GM15510 (cell line): Measurements from ENCODE around the gene MORN5.

Experiments
- POLR2A ChIP-seq: IDR thresholded peaks from 3 replicates; pipeline ENCODE4 v1.6.1; 2011; ENCODE audit warnings: borderline replicate concordance; ENCODE audit not compliant: insufficient read length; ENCODE audit errors: extremely low read depth

Gene MORN5

DNA sequence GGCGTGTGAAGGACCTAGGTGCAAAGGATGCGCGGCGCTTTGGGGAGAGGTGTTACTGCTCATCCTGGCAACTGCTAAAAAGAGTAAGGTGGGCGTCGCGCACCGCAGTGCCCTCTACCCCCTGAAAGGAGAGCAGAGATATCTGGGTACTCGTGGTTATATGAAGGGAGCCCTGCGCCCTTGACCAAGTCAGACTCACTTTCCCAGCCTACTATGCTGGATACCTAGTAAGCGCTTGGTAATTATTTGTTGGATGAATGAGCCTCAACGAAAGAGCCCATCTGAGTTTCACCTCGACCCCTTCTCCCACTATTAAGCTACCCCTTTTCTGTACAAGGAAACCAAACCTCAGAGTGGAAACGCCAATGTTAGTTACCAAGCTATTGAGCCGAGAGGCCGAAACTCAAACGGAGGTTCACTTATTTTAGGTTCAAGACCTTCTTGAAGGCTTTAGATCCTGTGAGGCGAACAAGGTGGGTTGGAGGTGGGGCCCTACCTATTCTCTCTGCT lies 61.0 kb downstream of the MORN5 start:
- TF ChIP-seq POLR2A: no peak

- no peak for TF ChIP-seq POLR2A
Measured at GRCh38 chr9:122221183-122221811, 61.6 kb downstream of the MORN5 start.

GRCh38 chr9:122222791-122223190 lies 63.1 kb downstream of the MORN5 start:
- TF ChIP-seq POLR2A: no peak

DNA sequence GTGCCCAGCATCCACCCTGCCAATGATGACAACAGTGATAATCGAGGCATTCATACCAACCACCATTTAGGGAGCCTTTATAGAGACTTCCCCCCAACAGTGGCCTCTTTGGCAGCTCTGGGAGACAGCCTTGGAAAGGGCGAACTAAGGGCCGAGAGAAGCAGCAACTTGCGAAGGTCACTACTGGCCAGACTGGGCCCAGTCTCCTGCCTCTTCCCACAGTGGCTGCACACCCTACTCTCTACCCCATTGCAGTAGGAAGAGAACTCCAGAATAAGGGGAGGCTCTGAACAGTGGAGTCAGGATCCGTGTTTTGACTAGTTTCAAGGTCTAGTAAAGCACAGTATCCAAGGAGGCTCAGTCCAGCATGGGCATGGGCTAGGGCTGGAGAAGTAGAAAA lies 63.7 kb downstream of the MORN5 start:
- no peak for TF ChIP-seq POLR2A

DNA sequence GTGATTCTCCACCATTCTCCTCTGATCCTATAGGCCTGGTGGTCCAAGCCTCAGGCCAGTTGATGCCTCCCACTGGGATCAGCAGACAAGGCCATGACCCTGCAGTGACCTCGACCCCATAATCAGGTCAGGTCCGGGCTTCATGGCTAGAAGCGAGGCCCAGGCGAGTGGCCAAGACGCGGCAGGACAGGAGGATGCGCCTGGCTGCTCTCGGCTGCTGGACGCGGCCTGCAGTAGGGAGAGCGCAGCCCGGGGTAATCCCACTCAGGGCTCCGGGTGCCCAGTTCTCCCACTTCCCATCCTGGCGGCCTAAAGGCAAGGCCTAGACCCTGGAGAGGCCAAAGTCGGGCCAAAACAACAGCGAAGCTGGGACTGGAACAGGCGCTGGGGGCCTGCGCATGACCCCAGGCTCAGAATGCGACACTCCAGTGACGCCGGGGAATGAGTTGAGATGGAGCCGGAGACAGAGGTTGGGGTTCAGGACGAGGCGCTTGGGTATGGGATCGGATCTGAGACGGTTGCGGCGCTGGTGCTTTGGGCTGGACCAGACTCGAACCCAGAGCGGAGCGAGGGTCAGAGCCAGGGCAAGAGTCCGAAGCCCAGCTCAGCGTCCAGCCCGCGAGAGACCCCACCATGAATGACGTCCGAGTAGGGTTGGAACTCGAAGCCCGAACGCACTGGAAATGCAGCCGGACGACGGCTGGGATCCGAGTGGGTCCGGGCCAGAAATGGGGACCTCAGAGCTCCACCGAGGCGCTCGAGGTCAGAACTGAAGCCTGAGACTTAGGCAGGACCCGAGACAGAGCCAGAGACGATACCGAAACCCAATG lies 65.8 kb downstream of the MORN5 start:
- TF ChIP-seq POLR2A: no peak

DNA sequence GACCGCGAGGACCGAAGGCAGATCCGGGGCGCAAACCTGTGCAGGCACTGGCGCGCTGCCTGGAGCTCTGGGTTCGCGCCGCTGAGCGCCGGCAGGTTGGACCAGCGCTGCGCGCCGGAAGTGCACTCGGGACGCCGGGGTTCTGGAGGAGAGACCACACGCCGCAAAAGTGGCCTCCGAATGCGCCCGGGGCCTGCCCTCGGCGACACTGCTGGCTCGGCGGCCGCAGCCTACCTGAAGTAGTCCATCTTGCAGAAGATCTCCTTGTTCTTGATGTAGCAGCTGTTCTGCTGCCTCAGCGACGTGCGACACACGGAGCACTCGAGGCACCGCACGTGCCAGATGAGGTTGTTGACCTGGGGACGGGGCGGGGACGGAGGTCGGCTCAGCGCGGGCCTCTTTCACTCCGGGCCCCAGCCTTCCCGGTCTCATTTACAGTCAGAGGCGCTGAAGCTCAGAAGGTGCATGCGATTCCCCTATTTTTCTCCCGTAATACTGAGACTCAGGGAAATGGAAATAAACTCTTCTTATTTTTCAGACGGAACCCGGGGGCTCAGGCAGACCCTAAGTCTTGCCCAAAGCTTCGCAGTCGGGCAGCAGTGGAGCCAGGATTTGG lies 66.5 kb downstream of the MORN5 start:
- no peak for TF ChIP-seq POLR2A

DNA sequence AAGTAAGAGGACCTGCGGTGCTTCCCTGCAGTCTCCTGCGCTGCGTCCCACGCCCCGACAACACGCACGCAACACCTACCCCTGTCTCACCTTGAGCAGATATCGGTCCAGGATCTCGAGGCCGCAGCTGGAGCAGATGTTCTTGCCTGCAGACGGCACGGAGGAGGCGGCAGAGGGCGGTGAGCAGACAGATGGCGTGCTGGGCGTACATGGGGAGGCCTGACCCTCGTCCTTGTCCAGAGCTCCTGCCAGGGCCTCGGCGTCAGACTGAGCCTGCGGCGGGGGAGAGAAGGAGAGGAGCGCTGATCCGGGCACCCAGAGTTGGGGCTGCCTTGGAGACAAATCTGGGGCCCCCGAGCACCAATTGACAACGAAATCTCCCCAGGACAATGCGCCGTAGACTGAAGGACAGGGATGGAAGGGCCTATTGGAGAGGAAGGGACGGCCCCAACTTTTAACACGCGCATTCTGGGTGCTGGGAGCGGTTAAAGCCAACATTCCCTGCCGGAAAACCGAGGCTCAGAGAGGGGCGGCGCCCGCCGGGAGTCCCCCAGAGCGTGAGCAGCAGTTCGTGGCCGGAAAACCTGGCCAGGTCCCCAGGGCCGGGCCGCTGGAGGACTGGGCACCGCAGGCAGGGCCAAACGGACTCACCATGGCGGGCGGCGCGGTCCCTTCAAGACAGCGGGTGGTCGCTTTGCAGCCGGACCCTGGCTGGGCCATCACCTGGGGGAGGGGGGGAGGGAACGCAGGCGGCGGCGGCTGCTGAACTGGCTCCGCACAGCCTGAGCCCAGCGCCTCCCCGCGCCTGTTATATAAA lies 67.3 kb downstream of the MORN5 start:
- no peak for TF ChIP-seq POLR2A

- TF ChIP-seq POLR2A: no peak
Measured at GRCh38 chr9:122227575-122227900, 67.8 kb downstream of the MORN5 start.

GRCh38 chr9:122228191-122228567 lies 68.5 kb downstream of the MORN5 start:
- no peak for TF ChIP-seq POLR2A

- TF ChIP-seq POLR2A: no peak
Measured at GRCh38 chr9:122228568-122229484, 69.1 kb downstream of the MORN5 start, which contains the start of gene LHX6. LHX6 (minus strand) TSS chr9:122228957; CDS start chr9:122228740, 217 bp downstream.

DNA sequence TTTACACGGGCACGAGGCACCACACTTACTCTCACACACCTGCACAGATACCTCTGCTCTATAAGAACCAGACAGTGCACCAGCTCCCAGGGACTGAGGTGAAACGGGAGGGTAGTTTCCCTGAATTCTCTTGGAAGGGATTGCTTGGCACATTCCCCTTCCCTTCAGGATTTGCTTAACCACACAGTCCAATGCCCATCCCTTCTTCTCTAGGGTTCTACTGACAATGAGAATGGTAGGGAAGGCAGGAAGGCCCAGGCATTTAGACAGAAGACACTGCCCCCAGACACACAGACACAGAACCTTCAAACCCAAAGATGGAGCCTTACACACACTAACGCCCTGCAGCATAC lies 69.8 kb downstream of the MORN5 start:
- TF ChIP-seq POLR2A: no peak

DNA sequence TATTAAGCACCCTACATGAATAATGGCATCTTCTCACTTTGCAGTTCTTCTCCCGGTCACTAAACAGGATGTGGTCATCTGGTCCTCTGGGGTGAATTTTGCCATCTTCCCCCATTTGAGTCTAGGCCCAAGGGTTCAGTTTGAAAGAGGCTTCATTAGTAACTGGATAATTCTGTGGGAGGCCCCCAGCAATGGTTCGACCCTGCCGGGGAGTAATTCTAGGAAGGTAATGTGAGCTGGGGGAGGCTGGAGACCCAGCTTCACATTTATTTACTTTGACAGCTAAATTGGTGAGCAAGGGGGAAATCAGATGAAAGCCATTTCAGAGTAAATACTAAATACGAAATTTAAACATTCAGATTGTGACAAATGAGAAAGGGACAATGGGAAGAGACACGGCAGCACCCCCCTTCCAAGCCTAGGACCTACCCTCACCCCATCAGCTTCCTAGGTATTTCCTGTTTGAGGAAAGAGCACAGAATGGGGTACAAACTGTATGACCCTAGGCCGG lies 73.1 kb downstream of the MORN5 start:
- TF ChIP-seq POLR2A: no peak

DNA sequence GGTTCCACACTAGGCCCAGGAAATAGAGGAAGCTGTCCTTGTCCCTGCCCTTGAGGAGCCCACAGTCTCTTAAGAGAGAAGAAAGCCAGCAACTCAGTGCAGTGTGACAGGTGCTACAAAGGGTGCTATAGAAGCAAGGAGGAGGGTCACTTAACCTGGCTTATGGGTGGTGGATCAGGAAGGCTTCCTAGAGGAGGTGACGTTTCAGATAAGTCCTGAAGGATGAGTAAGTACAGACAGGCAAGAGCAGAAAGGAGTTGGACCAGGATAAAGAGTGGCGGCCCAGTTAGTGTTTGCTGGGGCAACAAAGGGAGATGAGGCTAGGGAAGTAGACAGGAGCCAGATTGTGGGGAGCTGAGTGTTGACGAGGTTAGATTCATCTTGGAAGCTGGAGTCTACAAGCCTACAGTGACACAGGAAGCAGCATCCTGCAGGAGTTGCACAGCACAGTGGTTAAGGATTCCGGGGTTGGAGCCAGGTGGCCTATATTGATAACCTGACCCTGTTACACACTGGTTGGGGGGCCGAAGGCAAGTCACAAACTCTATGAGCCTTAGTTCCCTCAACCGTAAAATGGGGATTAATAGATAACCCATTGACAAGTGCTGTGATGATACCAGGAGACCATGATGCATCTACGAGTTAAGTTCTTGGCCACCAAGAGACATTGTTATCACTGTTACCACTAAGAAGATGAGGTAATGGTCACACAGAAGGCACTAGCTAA lies 74.5 kb downstream of the MORN5 start:
- no peak for TF ChIP-seq POLR2A
